GM19324 (cell line): ENCODE data around the gene SND1.

Experiments
- ATAC-seq: cut with Tn5 transposase; IDR thresholded peaks from one replicate; pipeline ENCODE4 v1.9.1; 2021; ENCODE audit warnings: mild to moderate bottlenecking, moderate library complexity; ENCODE audit not compliant: unreplicated experiment, low FRiP score

The SND1 gene

GRCh38 chr7:128053023-128053422, 401.0 kb downstream of the SND1 start:
- ATAC-seq = no peak

- ATAC-seq = no peak
Observed at GRCh38 chr7:128053991-128054390, 402.0 kb downstream of the SND1 start.

- no peak for ATAC-seq
Observed at GRCh38 chr7:128054511-128054910, 402.5 kb downstream of the SND1 start.

GRCh38 chr7:128055637-128056036, 403.6 kb downstream of the SND1 start:
- ATAC-seq = no peak

- ATAC-seq = no peak
Observed at GRCh38 chr7:128056901-128057300, 404.9 kb downstream of the SND1 start.

GRCh38 chr7:128057909-128058308, 405.9 kb downstream of the SND1 start:
- no peak for ATAC-seq

- ATAC-seq = no peak
Observed at GRCh38 chr7:128059143-128059988, 407.4 kb downstream of the SND1 start.

- ATAC-seq = no peak
Observed at GRCh38 chr7:128060018-128060417, 408.0 kb downstream of the SND1 start.

- ATAC-seq = no peak
Observed at GRCh38 chr7:128063088-128063487, 411.1 kb downstream of the SND1 start.

GRCh38 chr7:128065872-128066271, 413.9 kb downstream of the SND1 start:
- ATAC-seq = no peak

- ATAC-seq = no peak
Observed at GRCh38 chr7:128066395-128066794, 414.4 kb downstream of the SND1 start.

- no peak for ATAC-seq
Observed at GRCh38 chr7:128066858-128067257, 414.9 kb downstream of the SND1 start.

- no peak for ATAC-seq
Observed at GRCh38 chr7:128067983-128068382, 416.0 kb downstream of the SND1 start.

- ATAC-seq = no peak
Observed at GRCh38 chr7:128068785-128069184, 416.8 kb downstream of the SND1 start.

- no peak for ATAC-seq
Observed at GRCh38 chr7:128069373-128070364, 417.7 kb downstream of the SND1 start.

GRCh38 chr7:128071376-128071775, 419.4 kb downstream of the SND1 start:
- no peak for ATAC-seq

GRCh38 chr7:128071801-128072200, 419.8 kb downstream of the SND1 start:
- ATAC-seq = no peak

GRCh38 chr7:128073671-128074310, 421.8 kb downstream of the SND1 start:
- no peak for ATAC-seq

GRCh38 chr7:128074336-128074735, 422.3 kb downstream of the SND1 start:
- no peak for ATAC-seq

- ATAC-seq = no peak
Observed at GRCh38 chr7:128074736-128075135, 422.7 kb downstream of the SND1 start.
